HG02571 (cell line): ENCODE measurements around the gene EML6.
A peak's percentile ranks its signal among the peaks of the same experiment; 100 is the strongest.

Experiments
- ATAC-seq: cut with Tn5 transposase; IDR thresholded peaks from one replicate; pipeline ENCODE4 v1.9.1; 2021; ENCODE audit warnings: mild to moderate bottlenecking, moderate library complexity; ENCODE audit not compliant: unreplicated experiment

EML6 gene

DNA sequence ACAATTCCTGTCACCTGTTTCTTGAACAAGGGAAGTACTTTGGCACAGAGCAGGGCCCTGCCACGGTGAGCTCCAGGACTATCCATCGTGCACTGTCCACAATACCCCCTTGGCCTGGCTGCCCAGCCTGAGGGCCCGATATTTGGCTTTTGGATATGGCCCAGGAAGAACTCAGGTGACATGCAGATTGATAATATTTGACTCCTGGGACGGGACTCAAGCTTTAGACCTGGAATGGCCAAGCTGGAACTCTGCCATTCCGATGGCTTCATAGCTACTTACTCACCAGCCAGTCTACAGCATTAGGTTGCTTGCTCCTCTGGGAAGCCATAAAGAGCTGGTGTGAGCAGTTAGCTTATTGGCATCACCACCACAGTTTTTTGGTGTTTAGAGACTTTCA is 26.6 kb downstream of the EML6 start:
- ATAC-seq = no peak

DNA sequence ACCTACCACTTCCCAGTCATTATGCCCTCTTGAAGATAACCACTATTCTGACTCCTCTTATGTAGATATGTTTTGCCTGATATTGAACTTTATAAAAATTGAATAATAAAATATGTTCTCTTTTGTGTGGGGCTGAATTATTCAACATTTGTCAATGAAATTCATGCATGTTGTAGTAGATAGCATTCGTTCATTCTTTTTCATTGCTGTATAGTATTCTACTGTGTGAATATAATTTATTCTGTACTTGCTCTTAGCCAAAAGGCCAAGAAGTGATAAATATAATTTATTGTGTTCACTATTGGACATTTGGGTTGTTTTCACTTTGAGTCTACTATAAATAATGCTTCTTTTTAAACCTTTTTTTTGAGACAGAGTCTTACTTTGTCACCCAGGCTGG is 29.0 kb downstream of the EML6 start:
- ATAC-seq = no peak

- peak; percentile 61 for ATAC-seq
Observed at GRCh38 chr2:54755641-54756326, 32.3 kb downstream of the EML6 start.

- peak; percentile 37 for ATAC-seq
Observed at GRCh38 chr2:54757500-54757899, 34.0 kb downstream of the EML6 start.

GRCh38 chr2:54758951-54759350 is 35.5 kb downstream of the EML6 start:
- ATAC-seq = no peak

DNA sequence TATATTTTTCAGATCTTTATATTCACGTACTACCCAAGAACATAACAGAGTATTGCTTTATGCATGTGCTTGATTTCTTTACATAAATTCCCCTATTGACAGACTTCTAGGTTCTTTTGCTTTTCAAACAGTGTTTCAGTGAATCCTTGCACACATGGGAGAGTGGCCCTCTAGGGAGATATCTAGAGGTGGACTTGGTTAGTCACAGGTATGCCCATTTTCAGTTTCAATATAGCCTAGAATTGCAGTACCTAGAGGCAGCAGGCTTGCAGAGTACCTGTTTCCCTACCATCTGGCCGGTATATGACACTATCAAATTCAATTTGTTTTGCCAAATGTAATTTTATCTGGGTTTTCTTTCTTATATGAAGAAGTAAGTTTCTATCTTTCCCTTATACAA is 36.8 kb downstream of the EML6 start:
- ATAC-seq = no peak

DNA sequence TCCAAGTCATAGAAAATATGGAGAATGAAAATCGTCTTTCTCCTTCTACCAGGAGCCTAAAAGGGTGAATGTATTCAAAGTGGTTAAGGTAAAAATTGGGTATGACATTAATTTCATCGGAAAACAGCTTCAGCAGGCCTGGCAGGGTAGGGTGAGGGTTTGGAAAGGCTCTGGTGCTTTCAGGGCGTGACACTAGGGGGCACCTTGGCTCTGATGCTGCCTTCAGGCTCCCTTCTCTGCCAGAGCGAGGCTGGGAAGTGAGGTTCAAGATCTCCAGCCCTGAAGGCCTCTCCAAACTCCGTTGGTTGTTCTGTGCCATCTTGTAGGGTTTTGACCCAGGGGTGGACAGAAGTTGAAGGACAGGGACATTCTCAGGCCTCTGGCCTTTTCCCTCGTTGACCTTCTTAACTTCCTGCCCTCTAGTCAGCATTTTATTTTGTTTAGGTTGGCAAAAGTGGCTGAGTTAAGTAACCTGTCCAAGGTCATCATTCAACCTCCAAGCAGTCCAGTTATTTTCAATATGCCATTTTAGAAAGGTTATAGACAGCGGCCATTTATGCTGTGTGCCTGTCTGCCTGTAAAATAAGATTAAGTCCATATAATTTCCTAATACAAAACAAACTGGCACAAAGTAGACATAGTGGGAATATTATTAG is 40.3 kb downstream of the EML6 start:
- no peak for ATAC-seq

DNA sequence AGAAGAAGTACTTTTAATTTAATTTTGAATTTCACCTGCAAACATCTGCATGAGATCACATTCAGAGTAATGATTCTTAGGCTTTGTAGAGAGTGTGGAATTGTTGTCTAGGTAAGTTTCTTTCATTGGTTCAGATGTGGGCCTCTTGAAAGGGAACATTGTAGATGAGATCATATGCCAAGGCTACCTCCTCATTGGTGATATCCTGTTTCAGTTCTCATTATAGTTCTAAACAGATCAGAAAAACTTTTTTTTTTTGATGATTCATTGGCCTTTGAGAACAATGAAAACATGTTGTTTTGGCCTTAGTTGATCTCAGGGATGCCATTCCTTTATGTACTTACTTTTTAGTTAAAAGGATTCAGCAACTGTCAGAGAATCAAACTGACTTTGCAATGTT is 44.5 kb downstream of the EML6 start:
- no peak for ATAC-seq

DNA sequence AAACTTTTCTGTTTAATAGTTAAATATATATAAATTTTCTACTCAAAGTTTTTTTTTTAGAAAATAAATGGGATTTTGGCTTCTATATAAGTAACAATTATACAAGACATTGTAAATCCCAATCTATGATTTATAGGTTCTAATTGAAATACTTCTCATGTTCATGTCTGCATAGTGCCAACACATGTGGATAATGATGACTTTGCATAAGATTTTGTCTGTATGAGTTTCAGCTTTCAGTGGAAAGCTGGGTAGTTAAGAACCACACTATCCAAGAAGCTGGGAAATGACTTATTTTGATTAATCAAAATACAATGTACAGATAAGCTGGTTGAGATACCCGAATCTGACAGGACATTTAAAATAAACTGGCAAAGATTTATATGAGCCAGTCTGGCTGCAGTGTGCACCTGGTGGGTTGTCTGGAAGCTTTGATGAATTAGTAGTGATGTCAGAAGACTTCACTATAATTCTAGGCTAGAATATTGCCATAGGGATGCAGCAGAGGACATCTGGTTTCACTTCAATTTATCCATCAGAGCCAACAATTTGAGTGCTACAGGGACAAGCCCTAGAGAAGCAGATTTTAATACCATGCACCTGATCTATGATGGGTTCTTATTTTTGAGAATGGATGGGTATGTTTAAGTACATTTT is 45.4 kb downstream of the EML6 start:
- ATAC-seq = no peak

DNA sequence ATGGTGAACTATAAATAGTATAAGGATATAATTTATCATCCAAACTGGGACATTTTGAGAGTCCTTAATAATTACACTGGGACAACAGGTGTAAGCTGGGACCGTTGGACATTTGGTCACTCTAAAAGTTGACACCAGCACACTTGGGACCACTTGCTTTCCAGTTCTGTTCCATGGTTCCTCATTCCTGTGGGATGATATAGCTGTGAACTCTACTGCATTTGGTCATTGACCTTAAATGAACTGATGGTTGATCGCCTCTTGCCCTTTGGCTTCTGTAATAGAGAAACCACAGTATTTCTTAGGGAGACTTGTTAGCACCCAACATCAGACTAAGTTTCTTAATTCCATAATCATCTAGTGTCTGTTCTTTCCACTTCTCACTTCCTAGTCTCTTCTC is 46.7 kb downstream of the EML6 start:
- ATAC-seq = no peak

DNA sequence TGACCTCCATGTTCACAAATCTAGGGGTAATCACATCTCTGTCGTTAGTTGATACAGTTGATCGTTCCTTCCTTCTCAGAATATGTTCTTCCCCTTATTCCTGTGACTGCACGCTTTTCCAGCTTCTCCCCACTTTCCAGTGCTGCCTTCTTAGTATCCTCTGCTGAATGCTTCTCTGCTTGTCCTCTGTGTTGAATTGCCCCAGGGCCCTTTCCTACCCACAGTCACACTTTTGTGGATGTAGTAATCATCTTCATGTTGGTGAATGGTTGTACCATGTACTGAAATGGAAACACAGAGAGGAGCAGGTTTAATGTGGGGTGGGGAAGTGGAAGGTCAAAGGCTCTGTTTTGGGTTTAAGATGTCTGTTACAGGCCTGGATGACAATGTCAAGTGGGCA is 47.2 kb downstream of the EML6 start:
- ATAC-seq = no peak

GRCh38 chr2:54771166-54771885 is 47.9 kb downstream of the EML6 start:
- no peak for ATAC-seq

- ATAC-seq = no peak
Observed at GRCh38 chr2:54772110-54772509, 48.6 kb downstream of the EML6 start.

DNA sequence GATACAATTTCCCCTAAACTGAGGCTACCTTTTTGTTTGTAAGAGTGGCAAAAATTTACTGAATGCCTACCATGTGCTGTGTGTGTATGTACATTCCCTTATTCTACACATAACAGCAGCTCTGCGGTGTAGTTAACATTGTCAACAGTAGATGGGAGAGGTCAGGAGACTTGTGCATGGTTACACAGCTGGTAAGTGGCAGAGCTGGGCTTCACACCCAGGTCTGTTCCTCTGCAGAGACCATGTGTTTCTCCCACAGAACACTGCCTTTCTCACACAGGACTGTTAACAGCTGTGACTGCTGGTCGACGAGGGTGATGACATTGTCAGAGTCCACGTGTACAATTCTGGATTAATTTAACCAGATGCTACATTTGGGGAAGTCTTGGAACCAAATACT is 49.1 kb downstream of the EML6 start:
- no peak for ATAC-seq

GRCh38 chr2:54773233-54773632 is 49.8 kb downstream of the EML6 start:
- ATAC-seq = no peak

DNA sequence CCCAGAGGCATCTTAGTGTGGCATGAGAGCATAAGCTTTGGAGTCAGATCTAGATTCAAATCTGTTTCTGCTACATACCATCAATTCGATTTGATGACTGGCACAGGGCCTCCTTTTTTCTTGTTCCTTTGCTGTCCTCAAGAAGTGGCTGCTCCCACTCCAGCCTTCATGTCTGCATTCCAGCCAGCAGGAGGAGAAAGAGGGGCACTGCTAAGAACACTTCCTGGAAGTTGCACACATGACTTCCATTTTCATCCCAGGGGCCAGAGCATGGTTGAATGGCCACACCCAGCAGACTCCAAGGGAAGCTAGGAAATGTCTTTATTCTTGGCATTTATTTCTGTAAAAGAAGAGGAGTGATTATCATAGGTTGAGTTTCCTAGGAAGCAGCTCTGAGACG is 50.4 kb downstream of the EML6 start:
- no peak for ATAC-seq

- ATAC-seq = no peak
Observed at GRCh38 chr2:54775710-54776109, 52.2 kb downstream of the EML6 start.

- no peak for ATAC-seq
Observed at GRCh38 chr2:54776494-54776893, 53.0 kb downstream of the EML6 start.

DNA sequence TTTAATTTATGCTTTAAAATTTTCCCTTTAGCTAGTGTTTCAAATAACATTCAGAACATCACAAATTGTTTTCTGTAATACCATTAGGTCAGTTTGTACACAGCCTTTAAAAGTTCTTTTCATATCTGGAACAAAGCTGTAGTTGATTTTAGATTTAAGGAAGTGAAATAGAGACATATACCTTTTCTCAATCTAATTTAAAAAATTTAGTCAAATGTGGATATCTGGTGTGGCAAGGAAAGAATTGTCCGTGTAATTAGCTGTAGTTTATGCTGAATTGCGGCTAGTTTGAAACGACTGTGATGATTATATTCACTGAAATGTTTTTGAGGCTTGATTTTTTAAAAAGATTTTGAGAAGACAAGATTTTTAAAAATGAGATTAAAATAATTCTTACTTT is 59.9 kb downstream of the EML6 start:
- no peak for ATAC-seq

DNA sequence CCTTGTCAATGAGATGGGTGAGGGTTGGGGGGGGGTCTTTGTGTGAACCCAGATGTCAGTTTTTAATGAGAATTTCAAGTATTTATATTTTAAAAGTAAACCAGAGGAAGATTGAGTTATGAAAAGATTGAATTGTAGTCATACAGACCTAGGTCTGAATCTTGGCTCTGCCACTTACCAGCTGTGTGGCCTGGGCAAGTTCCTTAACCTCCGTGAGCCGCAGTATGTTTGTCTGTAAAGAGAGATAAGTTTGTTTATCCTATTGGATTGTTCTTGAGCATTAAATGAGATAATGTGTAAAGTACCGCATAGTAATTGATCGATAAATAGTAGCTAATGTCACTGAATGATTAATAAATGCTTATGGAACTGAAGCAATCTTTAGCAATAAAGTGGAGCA is 63.8 kb downstream of the EML6 start:
- ATAC-seq = no peak

GRCh38 chr2:54787755-54788366 is 64.4 kb downstream of the EML6 start:
- no peak for ATAC-seq
